Transverse colon (tissue), 4 donors: Measurements from ENCODE around the gene TAC4.

Source experiments
- POLR2A ChIP-seq: fragments of 450-650 bp; IDR thresholded peaks from one replicate; pipeline ENCODE4 v1.6.1; 2016; ENCODE audit warnings: antibody characterized with exemption, mild to moderate bottlenecking, moderate library complexity
- POLR2AphosphoS5 ChIP-seq, 3 donors: sonication (generic); formaldehyde crosslinking; IDR thresholded peaks; one replicate each; pipeline ENCODE4 v1.6.1; 2016; ENCODE audit warnings: antibody characterized with exemption in 3 of 3
- TF ChIP-seq, protein P1 (sequence below), 5 experiments: fragments of 200-600 bp in 3 of 5; fragments of 450-650 bp in 2 of 5; sonication (generic) in 3 of 5; IDR thresholded peaks; 1 replicate in 2 of 5; 2 replicates in 3 of 5; pipeline ENCODE4 v1.5.1; 2016 to 2017; ENCODE audit warnings: antibody characterized with exemption in 5 of 5, inconsistent platforms in 3 of 5, mild to moderate bottlenecking in 2 of 5, moderate library complexity in 1 of 5

- TF ChIP-seq, protein P1, sequence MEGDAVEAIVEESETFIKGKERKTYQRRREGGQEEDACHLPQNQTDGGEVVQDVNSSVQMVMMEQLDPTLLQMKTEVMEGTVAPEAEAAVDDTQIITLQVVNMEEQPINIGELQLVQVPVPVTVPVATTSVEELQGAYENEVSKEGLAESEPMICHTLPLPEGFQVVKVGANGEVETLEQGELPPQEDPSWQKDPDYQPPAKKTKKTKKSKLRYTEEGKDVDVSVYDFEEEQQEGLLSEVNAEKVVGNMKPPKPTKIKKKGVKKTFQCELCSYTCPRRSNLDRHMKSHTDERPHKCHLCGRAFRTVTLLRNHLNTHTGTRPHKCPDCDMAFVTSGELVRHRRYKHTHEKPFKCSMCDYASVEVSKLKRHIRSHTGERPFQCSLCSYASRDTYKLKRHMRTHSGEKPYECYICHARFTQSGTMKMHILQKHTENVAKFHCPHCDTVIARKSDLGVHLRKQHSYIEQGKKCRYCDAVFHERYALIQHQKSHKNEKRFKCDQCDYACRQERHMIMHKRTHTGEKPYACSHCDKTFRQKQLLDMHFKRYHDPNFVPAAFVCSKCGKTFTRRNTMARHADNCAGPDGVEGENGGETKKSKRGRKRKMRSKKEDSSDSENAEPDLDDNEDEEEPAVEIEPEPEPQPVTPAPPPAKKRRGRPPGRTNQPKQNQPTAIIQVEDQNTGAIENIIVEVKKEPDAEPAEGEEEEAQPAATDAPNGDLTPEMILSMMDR (IDR thresholded peaks at IDR 0.05): no peak
- TF ChIP-seq POLR2A (no peak), POLR2AphosphoS5 (IDR thresholded peaks at IDR 0.05) (no peak)
Observed at GRCh38 chr17:49798738-49799137, 49.1 kb downstream of the TAC4 start.
